Osteocyte (in vitro differentiated cells): Measurements from ENCODE around the gene KIF11. TPM values are rescaled to one million over a fixed set of nuclear protein-coding genes. Genes with fewer than 3 reads are reported as not detected.

Experiments
- DNase-seq: peaks from one replicate; pipeline ENCODE4 v3.0.0; 2021; ENCODE audit warnings: mixed read lengths; ENCODE audit not compliant: unreplicated experiment; ENCODE audit errors: extremely low spot score
- H3K27ac Mint-ChIP-seq: one replicate; pipeline ENCODE4 v1.8.0; 2021; ENCODE audit warnings: mild to moderate bottlenecking, mixed read lengths; ENCODE audit not compliant: unreplicated experiment
- H3K27me3 Mint-ChIP-seq: one replicate; pipeline ENCODE4 v1.8.0; 2021; ENCODE audit warnings: mixed read lengths; ENCODE audit not compliant: unreplicated experiment
- H3K36me3 Mint-ChIP-seq: one replicate; pipeline ENCODE4 v1.8.0; 2021; ENCODE audit warnings: mixed read lengths; ENCODE audit not compliant: unreplicated experiment
- H3K4me1 Mint-ChIP-seq: one replicate; pipeline ENCODE4 v1.8.0; 2021; ENCODE audit warnings: mixed read lengths; ENCODE audit not compliant: unreplicated experiment
- H3K4me3 Mint-ChIP-seq: one replicate; pipeline ENCODE4 v1.8.0; 2021; ENCODE audit warnings: mild to moderate bottlenecking, moderate library complexity, mixed read lengths; ENCODE audit not compliant: unreplicated experiment
- H3K9me3 Mint-ChIP-seq: one replicate; pipeline ENCODE4 v1.8.0; 2021; ENCODE audit warnings: mixed read lengths; ENCODE audit not compliant: unreplicated experiment
- total RNA-seq: library from RNA; stranded (reverse); gene quantifications from 2 replicates; pipeline ENCODE4 v1.2.1, GENCODE V29; 2021
- TF ChIP-seq, protein P1 (sequence below): fragments of 200-600 bp; sonication (generic); IDR thresholded peaks from 2 replicates; pipeline ENCODE4 v1.5.0; 2021; ENCODE audit warnings: antibody characterized with exemption, mild to moderate bottlenecking, moderate library complexity

KIF11 gene
- total RNA-seq, 1 donor from 2014 or later, result 9.0 TPM

DNA sequence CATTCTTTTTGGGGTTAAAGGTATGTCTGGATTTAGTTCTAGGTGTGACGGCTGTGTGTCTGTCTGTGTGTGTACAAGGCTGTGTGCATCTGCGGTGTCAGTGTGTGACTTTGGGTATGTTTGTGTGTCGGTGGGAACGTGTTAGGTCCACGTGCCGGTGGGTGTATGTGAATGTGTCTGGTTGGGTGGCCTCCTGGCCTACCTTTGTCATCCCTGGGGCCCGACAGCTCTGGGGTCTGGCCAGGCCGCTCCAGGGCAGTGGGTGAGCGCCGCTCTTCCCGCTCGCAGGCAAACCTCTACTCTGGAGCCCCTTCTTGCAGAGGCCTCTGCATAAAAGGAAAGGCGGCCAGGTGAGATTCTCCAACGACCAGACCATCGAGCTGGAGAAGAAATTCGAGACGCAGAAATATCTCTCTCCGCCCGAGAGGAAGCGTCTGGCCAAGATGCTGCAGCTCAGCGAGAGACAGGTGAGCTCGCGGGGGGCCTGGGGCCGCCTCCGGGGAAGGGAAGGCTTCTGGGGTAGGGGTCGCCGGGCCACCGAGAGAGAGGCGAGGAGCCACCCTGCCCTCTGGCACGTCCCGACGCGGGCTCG lies 99.2 kb downstream of the KIF11 start:
- H3K4me1 Mint-ChIP-seq, result peaks cover 7% of the 10 kb centered on the region
- H3K27ac Mint-ChIP-seq, result no peak overlapping the region
- peak overlapping the region; percentile 33 for H3K4me3 Mint-ChIP-seq
- H3K27me3 Mint-ChIP-seq, result peaks cover 37% of the 10 kb centered on the region
- H3K9me3 Mint-ChIP-seq, result no peaks in the 10 kb centered on the region
- TF ChIP-seq, protein P1, sequence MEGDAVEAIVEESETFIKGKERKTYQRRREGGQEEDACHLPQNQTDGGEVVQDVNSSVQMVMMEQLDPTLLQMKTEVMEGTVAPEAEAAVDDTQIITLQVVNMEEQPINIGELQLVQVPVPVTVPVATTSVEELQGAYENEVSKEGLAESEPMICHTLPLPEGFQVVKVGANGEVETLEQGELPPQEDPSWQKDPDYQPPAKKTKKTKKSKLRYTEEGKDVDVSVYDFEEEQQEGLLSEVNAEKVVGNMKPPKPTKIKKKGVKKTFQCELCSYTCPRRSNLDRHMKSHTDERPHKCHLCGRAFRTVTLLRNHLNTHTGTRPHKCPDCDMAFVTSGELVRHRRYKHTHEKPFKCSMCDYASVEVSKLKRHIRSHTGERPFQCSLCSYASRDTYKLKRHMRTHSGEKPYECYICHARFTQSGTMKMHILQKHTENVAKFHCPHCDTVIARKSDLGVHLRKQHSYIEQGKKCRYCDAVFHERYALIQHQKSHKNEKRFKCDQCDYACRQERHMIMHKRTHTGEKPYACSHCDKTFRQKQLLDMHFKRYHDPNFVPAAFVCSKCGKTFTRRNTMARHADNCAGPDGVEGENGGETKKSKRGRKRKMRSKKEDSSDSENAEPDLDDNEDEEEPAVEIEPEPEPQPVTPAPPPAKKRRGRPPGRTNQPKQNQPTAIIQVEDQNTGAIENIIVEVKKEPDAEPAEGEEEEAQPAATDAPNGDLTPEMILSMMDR, result no peak
- no peaks in the 10 kb centered on the region for H3K36me3 Mint-ChIP-seq
- no peak for DNase-seq

DNA sequence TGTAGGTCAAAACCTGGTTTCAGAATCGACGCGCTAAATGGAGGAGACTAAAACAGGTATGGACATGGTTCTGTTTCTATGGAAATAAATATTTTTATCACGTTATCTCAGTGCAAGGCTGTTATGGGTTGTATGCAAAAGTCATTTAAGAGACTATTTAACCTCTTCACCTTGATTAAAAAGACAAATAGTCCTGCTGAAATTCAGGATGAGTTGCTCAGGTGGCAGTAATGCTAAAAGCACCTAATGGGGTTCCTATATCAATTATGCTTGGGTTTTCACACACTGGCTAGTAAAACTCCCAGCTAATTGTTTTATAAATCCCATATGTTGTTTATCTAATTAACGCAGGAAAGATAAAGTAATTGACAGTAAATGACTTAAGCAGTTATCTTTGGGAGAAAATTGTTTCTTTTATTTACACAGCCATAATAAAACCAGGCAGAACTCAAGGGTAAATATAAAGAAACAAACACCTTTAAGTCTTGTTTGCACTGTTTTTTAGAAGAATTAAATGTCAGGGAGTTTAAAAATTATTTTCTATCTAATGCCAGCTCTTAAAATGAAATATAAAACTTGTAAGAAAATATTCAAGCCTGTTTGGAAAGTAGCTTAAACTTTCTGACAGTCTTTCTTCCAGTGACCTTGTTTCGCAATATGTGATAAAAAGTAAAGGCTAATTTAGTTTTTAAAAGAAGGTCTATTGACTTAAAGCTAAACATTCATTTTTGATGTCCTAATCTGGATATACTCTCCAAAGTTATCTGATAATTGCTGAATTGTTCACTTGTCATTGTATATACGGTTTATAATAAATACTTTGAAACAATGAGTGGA lies 100.0 kb downstream of the KIF11 start:
- H3K4me3 Mint-ChIP-seq, result no peak overlapping the region
- no peak overlapping the region for H3K27ac Mint-ChIP-seq
- TF ChIP-seq, protein P1, result no peak
- H3K4me1 Mint-ChIP-seq, result peaks cover 7% of the 10 kb centered on the region
- H3K27me3 Mint-ChIP-seq, result peaks cover 32% of the 10 kb centered on the region
- no peak for DNase-seq
- no peaks in the 10 kb centered on the region for H3K9me3 Mint-ChIP-seq
- no peaks in the 10 kb centered on the region for H3K36me3 Mint-ChIP-seq

DNA sequence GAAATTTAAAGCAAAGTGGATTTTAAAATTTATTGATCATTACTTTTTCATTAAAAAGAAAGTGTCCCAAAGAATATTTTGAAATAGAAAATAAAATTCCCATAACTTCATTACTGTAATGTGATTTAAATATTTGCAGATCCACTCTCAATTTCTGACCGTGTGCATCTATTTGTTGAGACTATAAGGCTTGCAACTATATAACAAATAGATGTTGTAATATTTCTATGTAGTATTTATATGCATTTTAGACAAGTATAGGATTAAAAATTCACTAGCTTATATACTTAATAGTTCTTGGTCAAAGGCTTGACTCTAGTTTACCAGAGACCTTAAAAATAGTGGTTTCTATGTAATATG lies 100.6 kb downstream of the KIF11 start:
- Mint-ChIP-seq H3K4me3 (no peak overlapping the region), H3K36me3 (no peaks in the 10 kb centered on the region), H3K4me1 (peaks cover 7% of the 10 kb centered on the region), H3K27ac (no peak overlapping the region), H3K9me3 (no peaks in the 10 kb centered on the region), H3K27me3 (peaks cover 32% of the 10 kb centered on the region)
- no peak for DNase-seq
- TF ChIP-seq, protein P1, result no peak

DNA sequence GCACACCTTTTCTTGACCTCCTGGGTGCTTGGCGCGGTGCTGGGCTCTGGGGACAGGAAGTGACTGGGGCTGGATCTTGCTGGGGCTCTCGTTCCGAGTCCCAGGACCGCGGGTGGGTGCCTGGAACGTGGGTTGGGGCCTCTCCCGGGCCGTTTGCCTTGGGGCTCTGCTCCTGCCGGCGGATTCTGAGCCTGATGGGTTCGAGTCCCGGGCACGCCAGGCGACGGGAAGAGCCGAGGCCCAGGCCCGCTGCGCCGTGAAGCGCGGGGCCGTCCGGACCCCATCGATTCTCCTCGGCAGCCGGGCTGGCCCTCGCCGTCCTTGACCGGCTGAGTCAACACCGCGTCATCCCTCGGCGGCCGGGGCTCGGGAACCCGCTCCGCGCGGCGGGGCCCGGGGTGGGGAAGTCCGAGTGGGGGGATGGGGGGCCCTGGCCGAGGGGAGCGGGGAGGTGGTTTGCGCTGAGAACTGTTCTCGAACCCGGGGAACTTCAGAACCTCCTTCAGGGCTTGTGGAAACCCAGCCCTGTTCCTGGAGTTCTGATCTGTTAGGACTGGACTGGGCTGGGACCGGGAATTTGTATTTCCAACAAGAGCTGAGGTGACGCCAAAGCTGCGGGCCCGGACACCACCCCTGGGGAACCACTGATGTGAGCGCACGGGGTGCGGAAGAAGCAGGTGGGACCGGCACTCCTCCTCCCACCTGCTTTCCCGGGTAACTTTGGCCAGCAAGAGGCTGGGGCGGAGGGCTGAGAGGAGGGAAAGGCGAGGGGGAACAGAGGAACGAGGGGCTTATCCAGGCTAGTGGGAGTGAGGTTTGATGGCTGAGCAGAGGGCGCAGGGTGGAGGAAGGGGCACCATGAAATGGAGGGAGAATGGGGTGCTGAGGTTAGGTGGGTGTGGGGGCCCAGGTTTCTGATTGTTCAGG lies 103.0 kb downstream of the KIF11 start:
- Mint-ChIP-seq H3K9me3 (no peaks in the 10 kb centered on the region), H3K27ac (peak overlapping the region; percentile 47), H3K4me1 (peaks cover 17% of the 10 kb centered on the region), H3K4me3 (peak overlapping the region; percentile 70), H3K36me3 (no peaks in the 10 kb centered on the region), H3K27me3 (peaks cover 28% of the 10 kb centered on the region)
- no peak for DNase-seq
- TF ChIP-seq, protein P1, result no peak
